Kidney (tissue), 14 donors: ENCODE data around the gene IL21. TPM values are rescaled to one million over a fixed set of nuclear protein-coding genes. Genes with fewer than 3 reads are reported as not detected.

ENCODE experiments used
- DNase-seq, 5 donors: peaks; one replicate each; pipeline ENCODE4 v3.0.0-alpha.2; 2013 to 2020
- FAIRE-seq: peaks from 2 replicates; lab custom pipeline; 2012; peaks lifted over from hg19 to GRCh38; lab: Jason Lieb, UNC
- H3K27ac ChIP-seq, 2 donors: one replicate each; pipeline ENCODE4 v1.7.0; 2013; ENCODE audit warnings: low read depth in 2 of 2, low read length in 2 of 2, inconsistent platforms in 1 of 2
- H3K27me3 ChIP-seq: one replicate; pipeline ENCODE4 v1.7.1; 2013; ENCODE audit warnings: low read length, inconsistent platforms; ENCODE audit not compliant: control insufficient read depth, insufficient read depth
- H3K36me3 ChIP-seq, 3 donors: one replicate each; pipeline versions ENCODE4 v1.7.0 to v1.7.1; 2013; ENCODE audit warnings: low read length in 3 of 3, control low read depth in 1 of 3, inconsistent platforms in 1 of 3; ENCODE audit not compliant: insufficient read depth in 3 of 3, control insufficient read depth in 2 of 3
- H3K4me1 ChIP-seq, 3 donors: one replicate each; pipeline versions ENCODE4 v1.7.0 to v1.7.1; 2013; ENCODE audit warnings: low read length in 3 of 3, inconsistent platforms in 1 of 3, low read depth in 1 of 3; ENCODE audit not compliant: control insufficient read depth in 2 of 3, insufficient read depth in 2 of 3
- H3K4me3 ChIP-seq, 3 donors: one replicate each; pipeline versions ENCODE4 v1.7.0 to v1.8.1; 2013; ENCODE audit warnings: low read length in 3 of 3, control low read depth in 1 of 3, inconsistent platforms in 1 of 3
- H3K9ac ChIP-seq, 3 donors: one replicate each; pipeline versions ENCODE4 v1.7.0 to v1.7.1; 2013; ENCODE audit warnings: low read length in 3 of 3, control low read depth in 1 of 3, inconsistent platforms in 1 of 3
- H3K9me3 ChIP-seq, 3 donors: one replicate each; pipeline versions ENCODE4 v1.7.0 to v1.7.1; 2013; ENCODE audit warnings: low read length in 3 of 3, control low read depth in 1 of 3, inconsistent platforms in 1 of 3; ENCODE audit not compliant: control insufficient read depth in 2 of 3, insufficient read depth in 1 of 3
- CTCF ChIP-seq: IDR thresholded peaks from 3 replicates; pipeline ENCODE4 v1.5.1; 2012; ENCODE audit warnings: mild to moderate bottlenecking, moderate library complexity, borderline replicate concordance; ENCODE audit not compliant: insufficient read depth; ENCODE audit errors: extremely low read depth
- intact Hi-C: fragments of 100-400 bp; cut with DNase I; formaldehyde crosslinking; loops from one replicate; pipeline ENCODE4 v1.11.1; 2022
- polyA plus RNA-seq: library from polyadenylated mRNA; stranded (reverse); fragments of 350-450 nt; fragmentation: Illumina TruSeq; extraction: RNeasy Lipid Tissue Mini Kit (QIAGEN cat#74804); gene quantifications from one replicate; pipeline ENCODE4 v1.2.3, GENCODE V29; 2014; ENCODE audit warnings: low read depth, low replicate concordance; ENCODE audit not compliant: insufficient read depth
- total RNA-seq: library from RNA; stranded (reverse); fragmentation: NEBNext Ultra II Directional; extraction: Animal tissue kit (Norgen Biotek cat#: 25700); gene quantifications from one replicate; pipeline ENCODE4 v1.2.1, GENCODE V29; 2021
- donor health status: control.
- donor health status: control.
- donor health status: control.
- donor health status: control.
- donor health status: control.
- donor health status: DM: yes; HTN: yes; CAD: no.
- donor health status: Normal renal cell carcinoma (clear cell type).

Gene IL21
- total and polyA plus RNA-seq, 2 donors from 2014 or later, result not detected

DNA sequence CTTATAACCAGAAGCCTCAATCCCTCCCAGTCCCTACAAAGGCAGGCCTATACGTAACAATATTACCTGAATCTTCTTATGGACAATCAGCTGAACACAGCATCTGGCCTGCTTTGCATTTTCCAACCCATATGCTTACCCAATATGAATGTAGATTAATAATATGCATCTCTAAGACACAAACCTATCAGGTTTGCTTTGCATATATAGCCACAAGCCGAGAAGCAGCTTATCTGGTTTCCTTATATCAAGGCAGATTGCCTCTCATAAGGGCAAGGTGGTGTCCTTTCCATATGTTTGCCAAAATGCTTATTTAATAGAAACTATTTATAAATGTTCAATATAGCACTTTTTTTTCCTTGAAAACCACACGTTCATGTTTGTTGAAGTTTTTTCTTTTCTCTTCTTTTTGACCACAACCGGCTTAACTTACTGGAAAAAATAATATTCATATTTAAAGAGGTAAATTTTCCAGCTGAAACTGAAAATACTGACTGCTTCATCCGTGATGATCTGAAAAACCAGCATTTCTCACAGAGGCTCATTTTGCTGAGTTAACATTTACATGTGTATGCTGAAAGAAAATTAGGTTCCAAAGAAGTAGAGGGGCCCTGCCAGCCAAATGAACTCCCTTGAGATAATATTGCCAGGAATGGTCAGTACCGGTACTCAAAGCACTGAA is 3.8 kb downstream of the IL21 start:
- H3K27ac ChIP-seq, result no peak overlapping the region
- intact Hi-C loops, result no loop called here
- no peaks in the 10 kb centered on the region for H3K9me3 ChIP-seq
- DNase-seq (no peak), FAIRE-seq (no peak)
- H3K4me1 ChIP-seq, result no peaks in the 10 kb centered on the region
- no peaks in the 10 kb centered on the region for H3K27me3 ChIP-seq
- H3K36me3 ChIP-seq, result no peaks in the 10 kb centered on the region
- no peak overlapping the region for H3K9ac ChIP-seq
- H3K4me3 ChIP-seq, result no peak overlapping the region
- no peak for TF ChIP-seq CTCF

GRCh38 chr4:122614621-122615020 is 6.2 kb downstream of the IL21 start:
- Histone ChIP-seq H3K27ac (no peak overlapping the region), H3K36me3 (no peaks in the 10 kb centered on the region), H3K27me3 (no peaks in the 10 kb centered on the region), H3K9me3 (no peaks in the 10 kb centered on the region), H3K9ac (no peak overlapping the region), H3K4me1 (no peaks in the 10 kb centered on the region), H3K4me3 (no peak overlapping the region)
- DNase-seq, result no peak
- intact Hi-C loops, result no loop called here
- no peak for FAIRE-seq
- no peak for TF ChIP-seq CTCF

DNA sequence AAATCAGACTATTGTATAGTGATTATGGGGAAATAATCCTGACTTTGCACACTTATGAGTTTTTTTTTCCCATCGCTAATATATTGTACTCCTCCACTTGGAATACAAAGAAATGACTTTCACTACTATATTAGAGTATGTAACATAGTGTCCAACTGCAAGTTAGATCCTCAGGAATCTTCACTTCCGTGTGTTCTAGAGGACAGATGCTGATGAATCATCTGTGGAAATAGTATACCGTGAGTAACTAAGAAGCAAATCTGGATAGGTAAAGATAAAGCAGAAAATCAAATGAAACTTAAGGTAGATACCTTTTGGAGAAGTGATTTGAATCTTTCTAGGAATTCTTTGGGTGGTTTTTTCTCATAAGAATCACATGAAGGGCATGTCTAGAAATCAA is 8.3 kb downstream of the IL21 start:
- DNase-seq, result no peak
- H3K9ac ChIP-seq, result no peak overlapping the region

More for the DNA sequence above, 8.3 kb downstream of the IL21 start:
- no peak for TF ChIP-seq CTCF
- intact Hi-C loops, result no loop called here
- Histone ChIP-seq H3K27me3 (no peaks in the 10 kb centered on the region), H3K4me3 (no peak overlapping the region), H3K4me1 (no peaks in the 10 kb centered on the region), H3K36me3 (no peaks in the 10 kb centered on the region), H3K27ac (no peak overlapping the region), H3K9me3 (no peaks in the 10 kb centered on the region)
- FAIRE-seq, result no peak
